Measurements from ENCODE around the gene RHEB. TPM values are rescaled to one million over a fixed set of nuclear protein-coding genes. Genes with fewer than 3 reads are reported as not detected.

The RHEB gene
- total RNA-seq, 1 donor, result 77.8 TPM

- H3K79me2 ChIP-seq (ENCODE audit: insufficient read depth, low read length), result peaks cover 94% of the 10 kb centered on the region
These were observed 30.2 kb downstream of the RHEB start for GRCh38 chr7:151489498-151489897.

GRCh38 chr7:151488096-151488495 is 31.6 kb downstream of the RHEB start:
- Histone ChIP-seq H3K27me3 (ENCODE audit: insufficient read depth, low read length) (no peaks in the 10 kb centered on the region), H3K4me3 (ENCODE audit: insufficient read depth, low read length) (no peak overlapping the region), H3K27ac (ENCODE audit: low read depth, low read length) (no peak overlapping the region), H3K4me1 (ENCODE audit: insufficient read depth, low read length) (peaks cover 24% of the 10 kb centered on the region), H3K36me3 (ENCODE audit: insufficient read depth, low read length) (peaks cover 60% of the 10 kb centered on the region), H4K20me1 (ENCODE audit: insufficient read depth, low read length) (peaks cover 3% of the 10 kb centered on the region), H3K9me3 (ENCODE audit: low read depth, low read length) (no peaks in the 10 kb centered on the region), H2AFZ (ENCODE audit: low read length) (no peak overlapping the region), H3K4me2 (ENCODE audit: insufficient read depth, low read length) (no peak overlapping the region), H3K79me2 (ENCODE audit: insufficient read depth, low read length) (peaks cover 94% of the 10 kb centered on the region)
- DNase-seq (ENCODE audit: insufficient read length, low spot score, missing footprints), result no peak
- TF ChIP-seq CTCF (IDR thresholded peaks at IDR 0.05; ENCODE audit: extremely low read depth, low read depth, low read length), result no peak

More at GRCh38 chr7:151489498-151489897, 30.2 kb downstream of the RHEB start:
- H3K4me3 ChIP-seq (ENCODE audit: insufficient read depth, low read length), result no peak overlapping the region
- no peak for TF ChIP-seq CTCF (IDR thresholded peaks at IDR 0.05; ENCODE audit: extremely low read depth, low read depth, low read length)
- H3K9me3 ChIP-seq (ENCODE audit: low read depth, low read length), result no peaks in the 10 kb centered on the region
- peaks cover 46% of the 10 kb centered on the region for H3K36me3 ChIP-seq (ENCODE audit: insufficient read depth, low read length)
- H2AFZ ChIP-seq (ENCODE audit: low read length), result no peak overlapping the region
- peaks cover 32% of the 10 kb centered on the region for H3K4me1 ChIP-seq (ENCODE audit: insufficient read depth, low read length)
- H3K4me2 ChIP-seq (ENCODE audit: insufficient read depth, low read length), result no peak overlapping the region
- no peak overlapping the region for H3K27ac ChIP-seq (ENCODE audit: low read depth, low read length)
- no peaks in the 10 kb centered on the region for H3K27me3 ChIP-seq (ENCODE audit: insufficient read depth, low read length)
- no peak for DNase-seq (ENCODE audit: insufficient read length, low spot score, missing footprints)
- peaks cover 5% of the 10 kb centered on the region for H4K20me1 ChIP-seq (ENCODE audit: insufficient read depth, low read length)

GRCh38 chr7:151487228-151487627 is 32.5 kb downstream of the RHEB start:
- Histone ChIP-seq H3K4me3 (ENCODE audit: insufficient read depth, low read length) (no peak overlapping the region), H3K27ac (ENCODE audit: low read depth, low read length) (no peak overlapping the region), H3K36me3 (ENCODE audit: insufficient read depth, low read length) (peaks cover 69% of the 10 kb centered on the region), H3K9me3 (ENCODE audit: low read depth, low read length) (no peaks in the 10 kb centered on the region), H3K4me2 (ENCODE audit: insufficient read depth, low read length) (no peak overlapping the region), H3K4me1 (ENCODE audit: insufficient read depth, low read length) (peaks cover 22% of the 10 kb centered on the region), H3K79me2 (ENCODE audit: insufficient read depth, low read length) (peaks cover 94% of the 10 kb centered on the region), H3K27me3 (ENCODE audit: insufficient read depth, low read length) (no peaks in the 10 kb centered on the region), H4K20me1 (ENCODE audit: insufficient read depth, low read length) (peaks cover 6% of the 10 kb centered on the region), H2AFZ (ENCODE audit: low read length) (no peak overlapping the region)
- TF ChIP-seq CTCF (IDR thresholded peaks at IDR 0.05; ENCODE audit: extremely low read depth, low read depth, low read length), result no peak
- no peak for DNase-seq (ENCODE audit: insufficient read length, low spot score, missing footprints)

- no peak for DNase-seq (ENCODE audit: insufficient read length, low spot score, missing footprints)
- H3K36me3 ChIP-seq (ENCODE audit: insufficient read depth, low read length), result peaks cover 78% of the 10 kb centered on the region
These were observed 33.6 kb downstream of the RHEB start for GRCh38 chr7:151486074-151486473.

More at GRCh38 chr7:151486074-151486473, 33.6 kb downstream of the RHEB start:
- H3K9me3 ChIP-seq (ENCODE audit: low read depth, low read length), result no peaks in the 10 kb centered on the region
- H3K4me2 ChIP-seq (ENCODE audit: insufficient read depth, low read length), result no peak overlapping the region
- H3K27me3 ChIP-seq (ENCODE audit: insufficient read depth, low read length), result no peaks in the 10 kb centered on the region
- peaks cover 94% of the 10 kb centered on the region for H3K79me2 ChIP-seq (ENCODE audit: insufficient read depth, low read length)
- peaks cover 14% of the 10 kb centered on the region for H3K4me1 ChIP-seq (ENCODE audit: insufficient read depth, low read length)
- TF ChIP-seq CTCF (IDR thresholded peaks at IDR 0.05; ENCODE audit: extremely low read depth, low read depth, low read length), result no peak
- H3K4me3 ChIP-seq (ENCODE audit: insufficient read depth, low read length), result no peak overlapping the region
- H3K27ac ChIP-seq (ENCODE audit: low read depth, low read length), result peak overlapping the region; percentile 47
- no peak overlapping the region for H2AFZ ChIP-seq (ENCODE audit: low read length)
- H4K20me1 ChIP-seq (ENCODE audit: insufficient read depth, low read length), result peaks cover 3% of the 10 kb centered on the region

Measured in osteoblast (primary cell).